RWPE1 (cell line): Measurements from ENCODE around the gene PTPRN2.

Experiments
- CTCF ChIA-PET: fragments of 350-600 bp; sonication (Branson Sonifier 250); formaldehyde crosslinking; extraction: SDS; loops from one replicate; lab custom pipeline; 2021; lab: Yijun Ruan, JAX
- POLR2A ChIA-PET: fragments of 400-600 bp; formaldehyde crosslinking; extraction: SDS; loops from one replicate; lab custom pipeline; 2020; ENCODE audit warnings: antibody characterized with exemption; ENCODE audit not compliant: low non-redundant PET; lab: Yijun Ruan, JAX
- DNase-seq: peaks from one replicate; pipeline ENCODE4 v3.0.0; 2012; ENCODE audit warnings: low spot score
- H3K27ac ChIP-seq: fragments of 450-650 bp; 2 replicates; pipeline ENCODE4 v1.5.1; 2017
- CTCF ChIP-seq: fragments of 450-650 bp; conservative IDR thresholded peaks from 2 replicates; pipeline ENCODE4 v1.5.1; 2017; ENCODE audit warnings: low read depth, mild to moderate bottlenecking

The PTPRN2 gene

DNA sequence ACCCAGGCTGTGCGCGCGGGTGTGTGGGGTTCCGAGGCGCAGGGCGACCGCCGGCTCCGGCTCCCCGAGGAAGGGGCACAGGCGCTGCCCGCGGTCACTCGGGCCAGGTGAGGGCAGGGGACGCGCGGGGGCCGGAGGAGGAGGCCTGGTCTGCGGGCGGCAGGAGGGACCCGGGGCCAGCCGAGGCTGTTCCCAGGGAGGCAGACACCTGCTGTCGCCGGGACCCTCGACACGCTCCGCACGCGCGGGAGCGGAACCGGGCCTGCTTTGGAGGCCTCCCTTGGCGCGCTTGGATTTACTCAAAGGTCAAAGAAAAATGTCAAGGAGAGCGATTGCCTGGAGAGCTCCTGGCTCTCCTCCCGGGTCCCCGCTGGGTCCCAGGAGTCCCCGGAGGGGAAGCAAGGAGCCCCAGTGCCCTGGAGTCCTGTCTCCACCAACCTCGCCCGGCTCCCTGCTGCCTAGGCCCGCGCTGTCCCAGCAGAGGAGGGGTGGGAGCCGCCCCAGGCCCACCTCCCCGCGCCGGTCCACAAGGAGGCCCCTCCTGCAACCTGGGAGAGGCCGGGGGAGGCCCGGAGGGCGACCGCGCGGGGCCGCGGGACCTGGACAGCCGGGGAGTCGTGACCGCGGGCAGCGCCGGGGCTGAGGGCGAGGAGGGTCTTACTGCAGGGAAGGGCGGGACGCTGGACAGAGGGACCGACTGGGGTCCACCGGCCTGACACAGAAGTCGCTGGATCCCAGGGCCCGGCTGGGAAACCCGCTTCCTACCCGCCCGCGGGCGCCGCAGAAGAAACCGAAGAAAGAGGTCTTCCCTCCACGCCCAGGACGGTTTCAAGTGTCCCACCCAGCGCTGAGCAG is 902.0 kb downstream of the PTPRN2 start:
- no peak for DNase-seq
- no peak for TF ChIP-seq CTCF
- CTCF ChIA-PET: no interaction called here
- POLR2A ChIA-PET: no interaction called here
- H3K27ac ChIP-seq: no peak overlapping the region

DNA sequence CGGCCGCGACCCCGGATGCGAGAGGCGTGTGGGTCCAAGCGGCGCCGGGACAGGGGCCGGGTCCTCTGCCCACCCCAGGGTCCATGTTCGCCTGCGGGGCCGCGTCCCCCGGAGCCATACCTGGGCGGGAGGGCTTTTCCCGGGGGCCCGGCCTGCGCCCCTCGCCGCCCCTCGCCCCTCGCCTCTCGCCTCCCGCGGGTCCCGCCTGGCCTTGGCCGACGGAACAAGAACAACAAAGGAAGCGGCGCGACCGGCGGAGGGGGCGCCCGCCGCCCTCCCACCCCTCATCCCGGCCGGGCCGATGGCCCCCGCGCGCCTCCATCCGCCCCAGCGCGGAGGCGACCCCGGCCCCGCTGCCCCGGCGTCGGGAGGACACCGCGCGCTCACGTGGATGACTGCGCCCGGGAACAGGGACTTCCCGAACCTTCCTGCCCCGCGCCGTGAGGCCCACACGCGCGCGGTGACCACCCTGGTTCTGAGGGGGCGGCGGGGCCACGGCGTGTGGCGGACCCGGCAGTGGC is 902.7 kb downstream of the PTPRN2 start:
- CTCF ChIA-PET: no interaction called here
- no peak overlapping the region for H3K27ac ChIP-seq
- POLR2A ChIA-PET: no interaction called here
- DNase-seq: no peak
- TF ChIP-seq CTCF: no peak

DNA sequence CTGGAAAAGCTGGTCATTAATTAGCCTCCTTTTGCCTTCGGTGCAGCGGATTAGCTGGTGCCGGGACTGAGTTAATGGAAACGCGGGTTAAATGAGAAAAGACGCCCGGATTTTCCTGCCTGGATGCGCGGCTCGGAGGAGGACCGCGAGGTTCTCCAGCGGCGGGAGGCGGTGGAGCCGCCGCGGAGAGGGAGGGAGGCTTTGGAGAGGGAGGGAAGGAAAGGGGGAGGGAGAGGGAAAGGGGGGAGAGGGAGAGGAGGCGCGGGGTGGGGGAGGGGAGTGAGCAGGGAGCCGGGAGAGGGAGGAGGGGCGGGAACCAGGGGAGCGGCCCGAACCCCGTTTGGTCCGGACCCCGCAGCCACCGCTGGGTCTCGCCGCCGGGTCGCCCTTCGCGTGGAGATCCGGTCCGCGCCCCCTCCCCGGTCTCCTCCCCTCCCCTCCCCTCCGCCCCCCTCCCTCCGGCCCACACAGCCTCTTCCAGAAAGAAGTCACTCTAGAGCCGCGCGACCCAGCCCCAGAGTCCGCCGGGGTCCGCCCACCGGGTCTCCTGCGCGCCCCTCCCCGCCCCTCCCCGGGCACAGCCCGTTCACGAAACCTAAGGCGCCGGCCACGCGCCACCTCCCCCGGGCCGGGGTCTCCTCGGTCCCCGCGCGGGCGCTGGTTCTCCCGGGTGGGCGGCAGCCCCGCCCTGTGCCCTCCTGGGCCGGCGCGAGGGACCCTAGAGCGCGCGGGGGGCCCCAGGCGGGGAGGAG is 903.3 kb downstream of the PTPRN2 start:
- no peak for DNase-seq
- no peak overlapping the region for H3K27ac ChIP-seq
- ChIA-PET POLR2A (no interaction called here), CTCF (no interaction called here)
- TF ChIP-seq CTCF: no peak

DNA sequence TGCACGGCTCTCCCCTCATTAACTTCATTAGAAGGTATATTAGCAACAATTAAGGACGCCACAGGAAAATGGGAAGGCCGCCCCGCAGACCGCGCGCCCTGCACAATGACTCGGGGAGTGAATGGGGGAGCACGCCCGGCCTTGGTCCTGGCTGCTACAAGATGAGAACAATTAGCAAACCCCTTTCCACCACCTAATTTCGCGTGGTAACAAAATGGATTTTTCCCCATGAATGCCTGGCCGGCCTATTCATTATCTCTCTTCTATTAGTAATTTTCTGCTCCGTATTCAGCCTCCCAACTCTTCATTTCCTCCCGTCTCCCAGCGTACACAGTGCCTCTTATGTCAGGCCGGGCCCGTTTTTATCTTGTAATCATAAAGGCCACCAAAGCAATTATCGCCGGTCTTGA is 903.9 kb downstream of the PTPRN2 start:
- CTCF ChIA-PET: no interaction called here
- POLR2A ChIA-PET: no interaction called here
- no peak for TF ChIP-seq CTCF
- H3K27ac ChIP-seq: no peak overlapping the region
- no peak for DNase-seq

DNA sequence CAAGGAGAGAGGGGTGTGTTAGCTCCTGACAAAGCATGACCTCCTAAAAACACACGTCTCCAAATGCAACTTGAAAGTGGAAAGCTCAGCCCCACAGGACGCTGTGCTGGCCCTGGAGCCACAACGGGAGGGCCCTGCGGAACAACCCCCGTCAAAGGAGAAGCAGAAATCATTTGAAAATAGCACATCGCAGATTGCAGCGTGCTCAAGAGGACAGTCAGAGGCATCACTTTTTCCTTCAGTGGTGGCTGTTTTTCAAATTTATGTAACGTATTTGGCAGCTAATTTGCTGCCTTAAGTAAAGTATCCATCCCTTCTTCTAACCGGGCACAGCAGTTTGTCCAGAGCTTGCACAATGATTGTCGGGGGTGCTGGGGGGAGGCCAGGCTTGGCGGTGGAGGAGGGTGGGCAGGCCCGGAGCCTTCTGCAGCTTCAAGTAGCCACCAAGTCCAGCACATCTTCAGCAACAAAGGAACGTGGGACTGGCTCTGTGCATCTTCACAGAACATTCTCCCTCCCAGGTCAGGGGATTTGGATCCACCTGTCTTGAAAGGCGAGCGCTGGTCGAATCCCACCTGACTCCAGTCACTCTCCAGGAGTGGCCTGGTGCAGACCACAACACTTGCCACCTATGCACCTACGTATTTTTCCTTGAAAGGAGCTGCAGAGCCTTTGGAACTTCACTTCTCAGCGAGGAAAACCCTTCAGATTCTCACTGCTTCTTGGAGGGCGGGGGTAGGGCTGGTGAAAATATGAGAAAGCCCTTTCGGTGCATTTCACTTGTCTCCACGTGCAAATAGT is 904.5 kb downstream of the PTPRN2 start:
- ChIA-PET POLR2A (no interaction called here), CTCF (interaction anchor here (0.5 kb wide), 1 partner anchor 1293 kb away, joined by 3 read pairs; no protein-coding TSS in a partner anchor)
- H3K27ac ChIP-seq: no peak overlapping the region
- no peak for DNase-seq
- TF ChIP-seq CTCF: no peak
